NCI-H1048 (cell line): ENCODE results near the gene PRODH2.

Experiments
- DNase-seq: peaks from one replicate; lab custom pipeline; 2025; lab: John Stamatoyannopoulos, UW

The PRODH2 gene

GRCh38 chr19:35812220-35813042 lies at the start of gene PRODH2:
Gene PRODH2, minus strand, starts transcription at chr19:35812845. Its CDS starts 40 bp downstream, at chr19:35812805.
- DNase-seq, result no peak

DNA sequence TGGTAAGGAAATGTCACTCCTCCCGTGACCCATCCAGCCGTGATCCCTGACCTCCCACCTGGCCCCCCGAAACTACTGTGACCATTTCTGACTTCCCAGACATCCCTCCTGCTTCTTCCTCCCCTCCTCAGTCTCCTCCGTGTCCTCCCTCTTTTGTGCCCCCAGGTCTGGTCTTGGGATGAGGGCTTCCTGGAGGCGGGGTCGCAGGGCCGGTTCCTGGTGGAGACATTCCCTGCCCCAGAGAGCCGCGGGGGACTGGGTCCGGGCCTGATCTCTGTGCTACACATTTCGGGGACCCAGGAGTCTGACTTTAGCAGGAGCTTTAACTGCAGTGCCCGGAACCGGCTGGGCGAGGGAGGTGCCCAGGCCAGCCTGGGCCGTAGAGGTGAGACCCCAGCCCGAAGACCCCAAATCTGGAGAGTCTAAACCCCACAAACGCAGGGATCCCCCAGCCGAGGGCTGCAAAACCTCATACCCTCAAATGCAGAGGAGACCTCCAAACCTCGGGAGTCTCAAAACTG lies 49.1 kb upstream of the PRODH2 start:
- no peak for DNase-seq

- no peak for DNase-seq
Observed at GRCh38 chr19:35860818-35861639, 48.4 kb upstream of the PRODH2 start.

GRCh38 chr19:35860436-35860817 lies 47.8 kb upstream of the PRODH2 start:
- DNase-seq, result no peak

DNA sequence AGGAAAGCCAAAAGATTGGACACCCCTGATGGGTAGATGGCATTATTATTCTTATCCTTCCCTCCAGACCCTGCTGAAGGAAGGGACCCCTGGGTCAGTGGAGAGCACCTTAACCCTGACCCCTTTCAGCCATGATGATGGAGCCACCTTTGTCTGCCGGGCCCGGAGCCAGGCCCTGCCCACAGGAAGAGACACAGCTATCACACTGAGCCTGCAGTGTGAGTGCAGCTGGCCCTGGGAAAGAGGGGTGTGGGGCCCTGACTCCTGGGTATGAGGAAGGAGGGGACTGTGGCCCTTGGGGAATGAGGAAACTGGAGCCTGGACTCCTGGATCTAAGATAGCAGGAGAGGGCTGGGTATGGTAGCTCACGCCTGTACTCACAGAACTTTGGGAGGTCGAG lies 46.8 kb upstream of the PRODH2 start:
- DNase-seq, result no peak

DNA sequence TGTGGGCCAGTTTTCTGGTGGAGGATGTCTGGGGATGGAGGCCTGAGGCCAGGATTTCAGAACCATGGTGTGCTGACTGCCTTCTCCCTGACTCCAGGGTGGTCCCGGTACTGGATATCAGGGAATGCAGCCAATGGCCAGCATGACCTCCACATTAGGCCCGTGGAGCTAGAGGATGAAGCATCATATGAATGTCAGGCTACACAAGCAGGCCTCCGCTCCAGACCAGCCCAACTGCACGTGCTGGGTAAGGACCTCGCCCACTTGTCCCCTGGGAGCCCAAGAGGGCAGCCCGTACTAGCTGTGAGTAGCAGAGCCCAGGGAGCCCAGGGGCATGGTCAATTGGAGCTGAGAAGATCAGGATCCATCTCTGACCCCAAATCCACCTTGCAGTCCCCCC lies 45.7 kb upstream of the PRODH2 start:
- DNase-seq, result no peak

DNA sequence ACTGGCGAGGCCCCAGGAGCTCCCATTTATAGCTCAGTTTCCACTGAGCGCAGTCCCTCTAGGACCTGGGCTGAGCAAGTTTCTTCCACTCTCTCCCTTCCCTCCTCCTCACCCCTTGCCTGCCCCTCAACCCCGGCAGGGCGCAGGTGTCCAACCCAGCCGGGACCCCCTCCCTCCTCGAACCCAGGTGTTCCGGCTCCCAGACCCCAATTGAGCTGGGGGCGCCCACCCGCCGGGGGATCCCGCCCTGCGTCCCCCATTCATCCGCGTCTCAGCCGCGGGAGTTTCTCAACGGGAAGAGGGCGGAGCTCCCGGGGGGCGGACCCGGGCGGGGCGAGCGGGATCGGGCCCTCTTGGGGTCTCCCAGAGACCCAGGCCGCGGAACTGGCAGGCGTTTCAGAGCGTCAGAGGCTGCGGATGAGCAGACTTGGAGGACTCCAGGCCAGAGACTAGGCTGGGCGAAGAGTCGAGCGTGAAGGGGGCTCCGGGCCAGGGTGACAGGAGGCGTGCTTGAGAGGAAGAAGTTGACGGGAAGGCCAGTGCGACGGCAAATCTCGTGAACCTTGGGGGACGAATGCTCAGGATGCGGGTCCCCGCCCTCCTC lies 44.0 kb upstream of the PRODH2 start, which contains the start of gene KIRREL2:
KIRREL2 (plus strand) TSS at position 366 of the 604 bp plus-strand sequence; CDS start at position 575, 209 bp downstream.
- no peak for DNase-seq

GRCh38 chr19:35853038-35853756 lies 40.6 kb upstream of the PRODH2 start:
- no peak for DNase-seq

DNA sequence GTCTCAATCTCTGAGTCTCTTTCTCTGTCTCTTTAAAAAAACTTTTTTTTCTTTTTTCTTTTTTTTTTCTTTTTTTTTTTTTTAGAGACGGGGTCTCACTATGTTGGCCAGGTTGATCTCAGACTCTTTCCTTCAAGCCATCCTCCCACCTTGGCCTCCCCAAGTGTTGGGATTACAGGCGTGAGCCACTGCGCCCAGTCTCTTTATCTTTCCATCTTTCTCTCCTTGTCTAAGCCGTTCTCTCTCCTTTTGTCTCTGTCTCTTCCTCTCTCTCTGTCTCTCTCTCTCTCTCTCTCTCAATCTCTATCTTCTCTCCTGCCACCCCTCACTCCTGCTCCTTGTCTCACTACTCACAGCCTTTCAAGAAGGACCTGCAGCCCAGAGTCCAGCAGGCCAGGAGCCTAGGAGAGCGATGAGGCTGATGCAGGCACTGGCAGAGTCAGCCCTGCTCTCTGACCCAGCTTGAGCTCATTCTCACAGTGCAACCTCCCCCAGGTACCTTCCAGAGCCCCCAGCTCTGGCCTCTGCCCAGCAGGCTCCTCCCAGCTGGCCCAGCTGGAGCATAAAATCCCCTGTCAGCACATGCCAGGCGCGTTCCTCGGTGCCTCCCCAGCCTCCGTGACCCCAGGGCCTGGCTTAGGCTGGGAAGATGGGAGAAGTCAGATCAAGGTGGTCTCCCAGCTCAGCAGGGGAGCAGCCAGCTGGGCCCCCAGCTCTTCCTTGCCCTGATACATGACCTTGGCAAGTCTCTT lies 39.6 kb upstream of the PRODH2 start, which contains the start of gene NPHS1:
NPHS1 (minus strand) TSS at position 476 of the 752 bp plus-strand sequence. CDS start 667 bp downstream, outside the sequence.
- DNase-seq, result no peak

DNA sequence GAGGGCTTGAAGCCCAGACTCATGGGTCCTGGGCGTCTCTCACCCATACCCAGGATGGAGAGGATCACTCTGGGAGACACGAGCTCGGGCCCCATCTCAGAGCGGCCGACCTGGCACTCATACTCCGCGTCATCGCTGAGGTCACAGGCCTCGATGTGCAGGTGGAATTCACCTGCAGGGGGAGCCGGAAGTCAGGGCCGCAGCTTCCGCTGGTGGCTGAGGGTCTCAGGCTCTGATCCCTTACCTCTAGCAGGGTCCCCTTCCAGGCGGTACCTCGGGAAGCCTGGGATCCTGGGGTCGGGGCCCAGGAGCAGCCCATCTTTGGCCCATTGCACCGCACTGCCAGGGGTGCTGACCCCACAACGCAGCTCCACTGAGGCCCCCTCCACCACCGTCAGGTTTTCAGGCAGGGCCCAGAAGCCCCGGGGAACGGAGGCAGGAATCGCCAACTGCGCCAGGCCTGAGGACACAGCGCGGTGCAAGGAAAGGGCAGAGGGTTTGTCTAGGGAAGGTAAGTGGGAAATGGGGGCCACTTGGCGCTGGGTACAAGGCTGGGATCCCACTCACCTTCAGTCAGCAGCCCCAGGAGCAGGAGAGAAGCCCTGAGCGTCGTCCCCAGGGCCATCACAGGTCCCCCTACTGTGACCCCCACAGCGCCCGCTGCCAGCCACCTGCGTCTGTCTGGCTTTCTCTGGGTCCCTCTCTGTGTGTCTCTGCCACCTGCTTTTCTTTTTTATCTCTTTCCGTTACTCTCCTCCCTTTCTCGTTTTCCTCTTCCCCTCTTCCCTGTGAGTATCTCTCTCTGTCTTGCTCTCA lies 38.8 kb upstream of the PRODH2 start:
- no peak for DNase-seq

- no peak for DNase-seq
Observed at GRCh38 chr19:35848919-35849505, 36.4 kb upstream of the PRODH2 start.

- DNase-seq, result no peak
Observed at GRCh38 chr19:35848486-35848885, 35.8 kb upstream of the PRODH2 start.

DNA sequence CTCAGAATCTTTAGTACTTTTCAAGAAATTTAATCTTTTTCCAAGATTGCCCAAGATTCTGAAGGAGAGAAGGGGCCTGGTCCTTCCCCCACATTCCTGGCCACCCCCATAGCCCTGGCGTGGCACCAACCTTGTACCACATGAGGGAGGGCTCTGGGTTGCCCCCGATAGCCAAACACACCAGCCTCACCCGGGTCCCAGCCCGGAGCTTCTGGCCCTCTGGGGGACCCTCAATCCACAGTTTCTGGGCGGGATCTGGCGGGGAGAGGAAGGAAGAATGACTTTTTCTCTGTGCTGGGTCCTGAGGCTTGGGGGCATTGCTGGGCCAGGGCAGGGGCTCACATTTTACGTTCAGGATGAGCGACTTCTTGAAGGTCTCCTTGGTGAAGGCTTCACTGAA lies 35.3 kb upstream of the PRODH2 start:
- no peak for DNase-seq

DNA sequence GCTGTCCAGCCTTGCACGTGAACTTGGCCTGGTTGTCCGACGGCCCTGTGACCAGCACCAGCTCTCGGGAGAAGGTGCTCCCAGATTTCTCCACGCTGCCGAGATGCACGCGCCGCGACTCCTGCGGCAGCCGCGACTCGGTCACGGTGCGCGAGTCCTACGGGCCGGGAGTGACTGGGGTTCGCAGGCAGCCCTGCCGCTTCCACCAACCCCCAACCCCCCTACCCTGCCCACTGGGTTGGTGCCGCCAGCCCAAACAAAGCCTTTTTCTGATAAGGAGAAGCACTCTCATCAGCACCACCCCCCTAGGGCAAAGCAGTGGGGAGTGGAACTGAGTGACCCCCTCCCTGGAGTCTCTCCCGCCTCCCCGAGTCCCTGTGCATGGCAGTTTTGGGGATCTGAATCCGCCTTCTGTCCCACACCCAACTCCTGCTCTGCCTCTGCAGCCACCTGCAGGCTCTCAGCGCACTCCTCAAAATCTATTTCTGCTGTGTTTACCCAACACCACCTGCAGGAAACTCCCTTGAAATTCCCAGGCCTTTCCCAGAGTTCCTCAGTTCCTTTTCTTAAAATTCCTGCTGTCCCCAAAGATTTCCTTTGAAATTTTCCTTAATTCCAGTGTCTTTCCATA lies 33.5 kb upstream of the PRODH2 start:
- DNase-seq, result no peak

DNA sequence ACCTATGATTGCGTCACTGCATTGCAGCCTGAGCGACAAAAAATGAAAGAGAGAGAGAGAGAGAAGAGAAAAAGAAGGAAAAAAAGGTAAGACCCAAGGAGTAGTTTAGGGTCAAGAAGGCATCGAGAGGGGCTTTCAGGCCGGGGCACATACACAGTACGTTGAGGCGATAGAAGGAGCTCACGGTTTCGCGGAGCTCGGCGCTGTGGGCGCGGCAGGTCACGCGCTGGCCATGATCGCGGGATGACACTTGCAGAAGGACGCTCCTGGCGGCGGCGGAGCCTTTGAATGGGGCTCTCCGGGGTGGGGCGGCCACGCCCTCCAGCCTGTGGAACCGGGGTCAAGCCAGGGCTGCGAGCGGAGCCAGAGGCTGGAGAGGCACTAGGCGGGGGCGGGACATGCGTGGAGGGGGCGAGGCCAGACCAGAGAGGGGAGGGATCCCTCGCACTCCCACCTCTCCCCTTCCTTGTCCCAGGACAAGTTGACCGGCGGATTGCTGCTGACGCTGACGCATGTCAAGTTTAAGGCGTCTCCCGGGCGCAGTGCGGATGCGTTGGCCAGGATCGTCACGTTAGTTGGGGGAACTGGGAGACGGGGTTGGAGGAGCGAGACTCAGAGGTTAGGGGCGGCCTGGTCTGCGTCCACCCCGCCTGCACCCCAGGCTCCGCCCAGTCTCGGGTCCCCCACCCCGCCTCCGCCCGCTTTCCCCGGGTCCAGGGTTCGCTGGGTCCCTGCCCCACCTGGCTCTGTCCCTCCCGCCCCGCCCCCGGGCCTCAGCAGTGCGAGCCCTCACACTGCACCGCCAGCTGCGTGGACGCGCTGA lies 32.8 kb upstream of the PRODH2 start:
- no peak for DNase-seq

DNA sequence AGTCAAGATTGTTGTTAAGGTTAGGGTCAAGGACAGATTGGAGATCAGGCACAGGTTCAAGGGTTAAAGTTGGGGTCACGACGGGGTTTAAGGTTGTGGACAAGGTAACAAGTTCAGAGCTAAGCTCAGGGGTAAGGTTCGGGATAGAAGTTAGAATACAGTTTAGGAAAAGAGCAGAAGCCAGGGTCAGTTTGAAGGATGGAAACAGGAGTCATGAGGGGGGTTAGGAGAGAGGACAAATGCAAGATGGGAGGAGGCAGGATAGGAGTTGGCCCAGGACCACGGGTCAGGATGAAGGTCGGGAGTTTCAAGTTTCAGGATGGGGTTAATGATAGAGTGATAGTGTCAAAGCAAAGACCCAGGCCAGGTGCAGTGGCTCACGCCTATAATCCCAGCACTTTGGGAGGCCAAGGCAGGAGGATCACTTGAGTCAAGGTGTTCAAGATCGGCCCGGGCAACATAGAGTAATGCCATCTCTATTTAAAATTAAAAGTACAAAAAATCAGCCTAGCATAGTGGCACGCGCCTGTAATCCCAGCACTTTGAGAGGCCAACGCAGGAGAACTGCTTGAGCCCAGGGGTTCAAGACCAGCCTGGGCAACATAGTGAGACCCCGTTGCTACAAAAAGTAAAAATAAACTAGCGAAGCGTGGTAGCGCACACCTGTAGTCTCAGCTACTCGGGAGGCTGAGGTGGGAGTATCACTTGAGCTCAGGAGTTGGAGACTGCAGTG lies 32.0 kb upstream of the PRODH2 start:
- DNase-seq, result no peak

DNA sequence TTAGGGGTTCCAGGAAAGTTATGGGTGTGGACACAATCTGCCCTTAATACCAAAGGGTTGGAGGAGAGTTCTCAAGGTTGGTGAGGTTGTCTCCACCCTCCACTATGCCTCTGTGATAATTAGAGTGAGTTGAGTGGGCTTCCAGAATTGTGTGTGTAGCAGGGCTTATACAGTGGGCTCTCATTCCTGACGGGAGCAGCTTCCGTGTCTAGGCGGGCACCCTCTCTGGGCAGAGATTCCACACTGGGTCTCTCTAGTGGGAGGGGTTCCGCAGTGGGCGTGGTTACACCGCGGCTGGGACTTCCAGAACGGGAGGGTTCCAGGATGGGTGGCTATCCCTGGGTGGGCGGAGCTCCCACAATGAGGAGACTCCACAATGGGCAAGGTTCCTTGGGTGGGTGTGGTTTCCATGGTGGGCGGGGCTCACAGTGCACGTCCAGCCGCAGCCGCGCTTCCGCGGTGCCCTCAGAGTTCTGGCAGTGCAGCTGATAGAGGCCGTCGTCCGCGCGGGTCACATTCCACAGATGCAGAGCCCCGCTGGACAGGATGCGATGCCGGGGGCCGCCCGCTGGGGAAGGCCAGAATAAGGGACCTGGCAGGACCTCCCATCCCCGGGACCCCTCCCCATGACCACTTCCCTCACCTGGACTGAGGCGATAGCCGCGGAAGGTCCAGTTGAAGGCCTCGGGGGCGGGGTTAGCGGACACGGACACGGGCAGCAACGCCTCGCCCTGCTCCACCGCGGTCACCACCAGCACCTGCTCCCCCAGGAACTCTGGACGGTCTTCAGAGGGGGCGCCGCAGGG lies 31.2 kb upstream of the PRODH2 start:
- peak; percentile 54 for DNase-seq
